KBM-7 (cell line): ENCODE measurements around the gene RYR3.

ENCODE experiments used
- DNase-seq: peaks from one replicate; pipeline ENCODE4 v3.0.0-alpha.2; 2015
- in situ Hi-C: fragments of 300-500 bp; cut with MboI; formaldehyde crosslinking; loops from 2 replicates; pipeline ENCODE4 v1.14.3; 2020; ENCODE audit warnings: low sequenced_read_pairs, low pct_unique_long_range_greater_than_20kb, mixed read lengths

The RYR3 gene

DNA sequence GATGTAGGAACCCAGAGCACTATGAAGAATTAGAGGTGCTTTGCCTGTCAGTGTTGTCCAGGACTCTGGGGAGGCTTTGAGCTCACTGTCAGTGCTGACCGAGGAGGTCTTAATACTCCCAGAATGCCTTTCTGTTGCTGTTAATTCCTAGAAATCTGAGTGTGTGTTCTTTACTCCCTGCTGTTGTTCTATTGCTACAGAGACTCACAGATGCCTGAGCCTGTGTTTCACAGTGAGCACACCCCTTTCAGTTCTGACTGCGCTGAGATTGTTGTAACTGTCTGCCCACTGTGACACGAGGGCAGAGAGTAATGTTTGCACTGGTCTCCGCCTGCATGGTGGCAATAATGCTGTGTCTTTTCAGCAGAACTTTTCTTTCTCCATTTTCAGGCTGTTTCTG lies 162.9 kb downstream of the RYR3 start:
- in situ Hi-C loops: no loop called here
- DNase-seq: no peak

DNA sequence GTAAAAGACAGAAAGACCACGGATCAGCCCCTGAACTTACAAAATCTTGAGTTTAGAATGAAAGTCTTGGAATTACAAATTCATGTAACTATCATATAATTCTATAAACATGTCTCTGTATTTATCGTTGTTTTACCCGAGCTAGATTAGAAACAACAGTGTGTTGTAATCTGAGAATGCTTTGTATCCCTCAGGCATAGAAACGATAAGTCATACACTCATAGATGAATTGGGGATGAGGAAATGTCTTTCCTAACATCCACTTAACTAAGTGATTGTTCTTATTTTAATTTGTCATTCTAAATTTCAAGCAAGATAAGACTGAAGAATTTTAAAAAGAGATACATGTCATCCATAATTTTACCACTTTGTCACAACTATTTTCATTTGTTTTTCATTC lies 165.3 kb downstream of the RYR3 start:
- in situ Hi-C loops: no loop called here
- no peak for DNase-seq

DNA sequence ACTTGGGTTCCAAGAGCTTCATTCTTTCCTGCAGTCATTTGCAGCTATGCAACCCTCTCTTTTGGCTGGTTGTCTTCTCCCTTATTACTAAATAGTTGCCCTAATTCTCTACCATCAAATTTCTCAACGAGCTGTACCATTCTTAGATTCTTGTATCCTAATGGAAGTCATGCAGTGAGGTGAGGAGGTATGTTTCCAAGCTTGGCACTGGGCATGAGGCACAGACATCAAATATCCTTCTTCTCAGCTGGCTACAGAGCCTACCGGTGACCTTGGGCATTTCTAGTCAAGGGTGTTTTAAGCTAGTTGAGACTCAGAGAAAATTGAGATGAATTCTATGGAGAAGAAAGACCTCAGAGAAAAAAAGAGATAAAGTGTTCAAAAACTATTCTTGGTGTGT lies 166.1 kb downstream of the RYR3 start:
- in situ Hi-C loops: no loop called here

DNA sequence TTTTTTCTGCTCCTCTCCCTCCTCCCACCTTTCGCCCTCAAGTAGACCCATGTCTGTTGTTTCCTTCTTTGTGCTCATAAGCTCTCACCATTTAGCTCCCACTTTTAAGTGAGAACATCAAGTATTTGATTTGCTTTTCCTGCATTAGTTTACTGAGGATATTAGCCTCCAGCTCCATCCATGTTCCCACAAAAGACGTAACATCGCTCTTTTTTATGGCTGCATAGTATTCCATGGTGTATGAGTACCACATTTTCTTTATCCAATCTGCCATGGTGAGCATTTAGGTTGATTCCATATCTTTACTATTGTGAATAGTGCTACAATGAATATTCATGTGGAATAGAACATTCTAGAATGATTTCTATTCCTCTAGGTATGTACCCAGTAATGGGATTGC lies 178.6 kb downstream of the RYR3 start:
- in situ Hi-C loops: no loop called here

More for the DNA sequence above, 166.1 kb downstream of the RYR3 start:
- no peak for DNase-seq

DNA sequence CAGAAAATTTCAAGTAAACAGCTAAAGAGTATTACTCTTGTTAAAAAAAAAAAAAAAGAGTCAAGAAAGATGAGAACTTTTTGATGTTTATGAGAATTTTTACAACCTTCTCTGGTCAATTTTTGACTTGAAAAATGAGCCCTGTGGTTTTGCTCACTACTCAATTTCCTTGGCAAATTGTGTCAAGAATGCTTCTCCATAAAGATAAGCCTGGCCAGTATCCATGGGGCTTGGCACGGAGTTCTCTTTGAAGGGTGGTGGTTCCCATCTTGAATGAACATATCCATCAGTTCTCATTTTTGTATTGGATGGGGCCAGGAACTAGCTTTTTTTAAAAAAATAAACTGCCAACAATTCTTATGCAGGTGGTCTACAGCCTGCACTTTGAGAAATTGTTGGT lies 179.9 kb downstream of the RYR3 start:
- in situ Hi-C loops: no loop called here
- DNase-seq: no peak

More for the DNA sequence above, 178.6 kb downstream of the RYR3 start:
- DNase-seq: no peak

DNA sequence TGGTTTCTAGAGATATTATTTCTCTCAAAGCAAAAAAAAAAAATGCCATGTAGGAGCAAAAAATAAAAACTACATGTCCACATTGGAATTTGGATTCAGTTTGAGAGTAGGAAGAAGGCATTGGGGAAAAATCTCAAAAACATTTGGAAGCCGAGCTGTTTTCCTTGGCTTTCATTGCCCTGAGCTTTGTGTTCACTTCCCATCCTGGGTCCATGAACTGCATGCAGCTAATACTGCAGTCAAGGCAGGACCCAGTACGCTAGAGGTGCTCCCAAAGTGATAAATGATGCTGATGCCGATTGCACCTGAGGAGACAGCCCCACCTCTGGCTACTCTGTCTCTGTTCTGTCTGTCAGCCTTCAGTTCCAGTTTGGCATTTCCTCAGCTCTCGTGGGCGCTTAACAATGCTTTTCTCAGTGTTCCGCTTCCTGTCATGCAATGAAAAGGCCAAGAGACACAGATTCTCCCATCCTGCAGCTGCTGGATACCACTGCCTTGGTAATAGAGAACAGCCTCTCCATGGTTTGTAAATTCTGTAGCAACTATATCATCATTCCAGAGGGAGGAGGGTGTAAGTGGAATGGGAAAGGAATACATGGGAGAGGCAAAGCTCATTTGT lies 181.8 kb downstream of the RYR3 start:
- no peak for DNase-seq
- in situ Hi-C loops: no loop called here

DNA sequence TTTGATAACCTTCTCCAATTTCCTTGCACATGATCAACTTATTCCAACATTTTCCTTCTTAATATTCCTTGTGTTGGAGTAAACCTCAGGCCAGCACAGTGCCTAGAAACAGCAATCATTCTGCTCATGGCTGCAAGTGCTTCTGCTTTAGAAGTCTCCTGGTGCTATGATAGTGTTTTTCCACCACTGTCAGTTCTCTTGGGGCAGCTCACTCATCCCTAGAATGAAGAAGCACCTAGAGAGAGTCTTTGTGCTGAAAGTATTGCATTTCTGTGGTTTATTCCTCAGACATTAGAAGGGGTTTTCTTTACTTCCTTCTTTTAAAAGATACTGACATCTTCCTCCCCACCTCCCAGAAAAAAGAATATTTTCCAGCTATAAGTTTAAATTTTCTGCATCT lies 183.5 kb downstream of the RYR3 start:
- DNase-seq: no peak
- in situ Hi-C loops: no loop called here

DNA sequence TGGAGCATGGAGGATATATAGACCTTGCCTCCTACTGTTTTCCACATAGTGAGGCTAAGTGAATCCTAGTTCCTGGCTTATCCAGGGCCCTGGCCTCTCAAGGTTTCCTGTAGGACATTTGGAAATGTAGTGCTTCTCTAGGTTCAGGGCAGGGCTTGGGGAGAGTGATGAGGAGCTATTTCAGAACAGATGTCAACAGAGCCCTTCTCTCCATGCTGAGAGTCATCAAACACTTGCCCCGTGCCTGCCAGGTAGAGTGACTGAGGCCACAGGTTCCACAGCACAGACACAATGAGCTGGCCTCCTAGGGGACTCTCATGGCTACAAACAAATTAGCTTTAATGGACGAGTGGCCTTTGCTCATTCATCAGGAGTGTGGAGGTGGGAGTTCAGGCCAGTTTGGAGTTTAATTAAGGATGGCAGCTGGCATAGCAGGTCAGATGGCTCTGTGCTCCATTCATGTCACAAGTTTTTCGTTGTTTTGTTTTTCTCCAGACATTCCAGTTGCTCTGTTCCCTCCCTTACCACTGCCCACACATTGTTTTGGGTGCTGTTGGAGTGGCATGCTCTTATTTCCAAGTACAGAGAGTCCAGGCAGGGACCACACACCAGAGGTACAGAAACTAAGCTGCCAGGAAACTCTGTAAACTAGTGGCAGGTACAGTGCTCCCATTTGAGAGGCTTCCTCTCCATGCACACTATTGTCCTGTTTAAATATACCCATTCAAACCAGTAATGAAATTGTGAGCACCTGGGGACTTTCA lies 189.8 kb downstream of the RYR3 start:
- in situ Hi-C loops: no loop called here
- no peak for DNase-seq

DNA sequence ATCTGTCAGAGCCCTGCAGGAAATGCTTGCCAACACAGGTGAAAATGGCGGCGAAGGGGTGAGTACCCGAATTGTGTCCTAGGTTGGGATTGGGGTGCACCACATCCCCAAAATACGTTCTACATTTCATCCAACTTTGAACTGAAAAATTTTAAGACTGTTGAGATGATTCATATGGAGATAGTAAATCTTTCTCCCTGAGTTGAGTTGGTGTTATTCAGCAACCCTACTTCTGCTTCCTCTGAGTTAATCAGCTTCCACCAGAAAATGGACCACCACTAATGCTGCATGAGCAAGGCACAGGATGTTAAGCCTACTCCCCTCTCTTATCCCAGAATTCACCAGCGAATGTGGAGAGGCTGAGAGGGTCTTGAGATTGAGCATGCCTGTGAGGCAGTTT lies 192.9 kb downstream of the RYR3 start:
- DNase-seq: no peak

DNA sequence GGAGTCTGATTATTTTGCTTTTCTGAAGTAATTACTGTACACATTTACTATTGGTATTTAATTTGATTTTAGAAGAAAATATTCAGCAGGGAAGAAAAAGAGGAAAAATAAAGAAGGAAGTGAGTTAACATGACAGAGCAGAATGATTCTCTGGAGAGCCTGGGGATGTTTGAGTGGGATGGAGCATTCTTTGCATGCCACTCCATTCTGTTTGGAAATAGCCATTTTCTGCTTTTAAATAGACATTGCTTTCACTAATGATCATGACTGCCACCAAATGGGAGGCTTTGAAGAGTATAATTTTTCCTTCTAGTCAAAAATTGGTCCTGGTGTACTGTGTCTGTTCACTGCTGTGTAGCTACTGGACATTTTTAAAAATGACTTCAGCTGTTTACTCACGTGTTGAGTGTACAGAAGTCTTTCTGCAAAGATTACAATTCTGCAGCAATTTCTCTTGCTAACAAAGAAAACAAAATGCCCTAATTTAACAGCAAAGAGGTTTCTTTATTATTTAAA lies 196.1 kb downstream of the RYR3 start:
- in situ Hi-C loops: no loop called here
- DNase-seq: no peak

More for the DNA sequence above, 192.9 kb downstream of the RYR3 start:
- in situ Hi-C loops: no loop called here

DNA sequence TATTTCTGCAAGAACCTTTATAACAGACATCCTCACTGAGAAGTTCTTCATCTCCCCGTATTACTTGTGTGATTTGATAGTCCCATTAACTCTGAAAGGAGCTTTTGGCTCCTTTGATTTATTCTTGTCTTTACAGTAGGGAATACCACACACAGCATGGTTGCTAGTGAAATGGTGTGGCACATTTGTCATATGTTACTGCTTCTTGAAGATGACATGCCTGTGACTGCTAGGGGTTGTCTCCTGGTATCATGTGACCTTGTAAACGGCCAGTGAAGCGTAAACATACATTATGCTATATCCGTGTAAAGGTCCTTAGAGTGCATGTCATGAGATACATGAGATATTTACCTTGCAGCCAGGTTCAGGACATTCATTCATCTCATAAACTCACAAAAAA lies 197.9 kb downstream of the RYR3 start:
- in situ Hi-C loops: no loop called here
- no peak for DNase-seq

DNA sequence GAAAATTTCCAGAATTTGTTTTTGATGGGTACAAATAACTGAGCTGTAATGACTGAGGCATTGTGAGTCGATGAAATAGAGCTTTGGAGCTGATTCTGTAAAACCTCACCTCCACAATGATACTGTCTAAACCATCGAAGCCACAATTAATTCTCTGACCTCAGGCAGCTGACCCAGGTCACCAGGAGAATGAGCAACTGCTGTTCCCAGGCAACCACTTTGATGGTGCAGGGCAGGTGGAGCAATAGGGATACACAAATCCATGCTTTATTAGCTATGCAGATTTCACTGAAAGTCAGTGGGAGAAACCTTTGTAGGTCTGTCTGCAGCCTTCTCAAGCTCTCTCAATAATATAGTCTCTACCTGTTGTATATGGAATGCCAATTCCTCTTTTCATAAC lies 204.4 kb downstream of the RYR3 start:
- in situ Hi-C loops: no loop called here
- DNase-seq: no peak

DNA sequence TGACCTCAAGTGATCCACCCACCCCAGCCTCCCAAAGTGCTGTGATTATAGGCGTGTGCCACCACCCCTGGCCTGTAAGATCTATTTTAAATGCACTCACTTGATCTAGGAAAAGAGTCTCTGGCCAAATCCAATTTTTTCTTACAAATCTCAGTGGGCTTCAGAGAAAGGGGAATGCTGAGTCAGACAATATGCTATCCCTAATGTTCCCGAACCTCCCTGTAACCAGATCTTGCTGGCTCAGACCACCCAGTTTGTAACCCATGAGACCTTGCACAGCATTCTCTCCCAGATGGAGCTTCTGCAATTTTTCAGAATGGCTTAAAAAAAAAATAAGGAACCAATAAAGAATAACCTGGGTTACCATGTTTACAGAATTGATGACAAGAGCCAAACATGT lies 205.8 kb downstream of the RYR3 start:
- no peak for DNase-seq
- in situ Hi-C loops: no loop called here

DNA sequence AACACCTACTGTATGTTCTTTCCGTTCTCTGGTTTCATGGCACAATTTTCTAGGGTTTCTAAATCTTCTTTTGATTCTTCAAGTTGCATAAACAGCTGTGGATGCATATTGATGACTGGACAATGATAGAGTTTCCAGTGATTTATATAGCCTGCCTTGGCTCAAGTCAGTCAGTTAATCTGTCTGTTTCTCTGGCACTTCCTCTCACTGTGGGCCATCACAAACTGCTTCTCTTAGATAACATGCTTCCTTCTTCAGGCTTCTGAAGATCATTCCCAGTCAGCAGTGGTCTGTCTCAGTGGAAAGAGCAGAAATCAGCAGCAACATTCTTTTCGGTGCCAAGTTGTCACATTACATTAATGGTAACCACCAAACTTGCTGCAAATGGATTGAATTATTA lies 207.2 kb downstream of the RYR3 start:
- in situ Hi-C loops: no loop called here
- no peak for DNase-seq

DNA sequence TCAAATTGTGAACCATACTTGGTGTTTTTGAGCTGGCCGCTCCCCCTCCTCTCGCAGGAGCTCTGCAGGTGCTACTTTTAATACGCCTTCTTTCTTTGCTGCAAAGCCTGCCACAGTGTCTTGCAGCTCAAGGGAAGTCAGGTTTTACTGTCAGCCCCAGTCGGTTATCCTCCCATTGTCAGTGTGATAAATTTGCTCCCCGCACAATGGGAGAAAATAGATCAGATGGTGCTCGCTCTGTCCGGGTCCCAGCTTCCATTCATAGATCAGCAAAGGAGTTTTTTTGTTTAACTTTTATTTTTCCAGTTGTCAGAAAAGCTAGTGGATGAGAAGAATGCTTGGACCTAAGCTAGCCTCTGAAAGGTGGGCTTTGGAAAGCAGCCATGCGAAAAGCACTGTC lies 207.7 kb downstream of the RYR3 start:
- in situ Hi-C loops: no loop called here

DNA sequence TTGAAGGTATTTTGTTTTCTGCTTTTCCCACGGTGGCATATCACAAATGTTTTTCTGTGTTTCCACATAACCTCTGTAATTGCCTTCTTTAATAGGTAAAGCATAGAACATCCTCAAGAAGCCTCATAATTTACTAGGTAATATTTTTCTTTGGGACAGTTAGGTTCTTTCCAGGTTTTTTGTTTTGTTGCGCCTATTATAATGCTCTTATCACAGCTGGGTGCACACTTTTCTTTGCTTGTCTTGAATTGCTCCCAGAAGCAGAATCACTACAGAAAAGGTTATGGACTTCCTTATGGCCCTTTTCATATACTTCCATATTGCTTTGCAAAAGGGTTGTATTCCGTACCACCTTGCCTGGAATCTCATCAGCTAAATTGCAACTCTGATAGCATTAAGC lies 213.5 kb downstream of the RYR3 start:
- no peak for DNase-seq
- in situ Hi-C loops: no loop called here

More for the DNA sequence above, 207.7 kb downstream of the RYR3 start:
- DNase-seq: no peak

DNA sequence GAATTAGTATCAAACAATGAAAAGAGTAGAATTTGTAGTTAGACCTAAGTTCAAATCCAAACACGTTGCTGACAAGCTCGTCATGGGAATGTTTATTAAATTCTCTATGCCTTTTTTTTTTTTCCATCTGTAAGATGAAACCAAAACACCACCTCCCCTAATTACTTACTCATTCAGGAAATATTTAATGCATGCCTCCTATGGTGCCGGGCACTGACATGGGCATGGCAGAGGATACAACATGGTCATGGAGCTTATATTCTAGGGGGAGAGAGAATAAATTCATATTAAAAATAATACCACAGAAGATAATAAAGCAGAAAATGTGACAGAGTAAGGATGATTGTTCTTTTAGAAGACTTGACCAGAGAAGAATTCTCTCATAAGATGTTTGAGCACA lies 215.8 kb downstream of the RYR3 start:
- in situ Hi-C loops: no loop called here
- DNase-seq: no peak

DNA sequence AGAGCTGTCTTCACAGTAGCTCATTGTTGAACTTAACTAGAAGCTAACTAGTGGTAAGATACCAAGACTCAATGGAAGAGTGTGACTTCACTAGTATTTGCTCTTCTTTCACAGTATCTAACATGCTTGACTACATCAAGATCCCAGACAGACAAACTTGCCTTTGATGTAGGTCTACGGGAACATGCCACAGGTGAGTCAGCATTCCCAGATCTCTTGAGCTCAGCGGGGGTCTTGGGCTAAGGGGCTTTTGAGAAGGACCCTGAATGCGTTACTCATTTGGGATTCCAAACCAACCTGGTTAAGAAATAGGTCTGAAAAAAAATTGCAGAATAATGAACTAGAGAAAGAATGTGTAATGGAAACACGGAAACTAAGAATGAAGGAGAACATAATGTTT lies 222.4 kb downstream of the RYR3 start:
- DNase-seq: no peak
- in situ Hi-C loops: no loop called here

DNA sequence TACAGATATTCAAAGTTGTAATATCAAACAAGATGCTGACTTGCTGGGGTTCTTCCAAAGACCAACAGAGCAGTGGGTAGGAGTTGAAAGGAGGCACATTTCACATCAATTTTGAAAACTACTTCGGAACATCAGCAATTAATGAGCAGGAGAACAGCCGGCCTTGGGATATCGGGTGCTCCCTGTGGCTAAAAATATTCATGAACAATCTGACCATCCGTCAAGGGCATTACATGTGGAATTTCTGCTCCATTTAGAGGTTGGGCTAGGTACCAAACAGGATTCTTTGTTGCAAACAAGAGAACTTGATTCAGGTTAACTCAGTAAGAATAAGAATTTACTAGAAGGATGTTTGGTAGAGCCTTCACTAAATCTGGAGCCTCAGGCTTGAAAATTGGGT lies 223.9 kb downstream of the RYR3 start:
- in situ Hi-C loops: no loop called here

DNA sequence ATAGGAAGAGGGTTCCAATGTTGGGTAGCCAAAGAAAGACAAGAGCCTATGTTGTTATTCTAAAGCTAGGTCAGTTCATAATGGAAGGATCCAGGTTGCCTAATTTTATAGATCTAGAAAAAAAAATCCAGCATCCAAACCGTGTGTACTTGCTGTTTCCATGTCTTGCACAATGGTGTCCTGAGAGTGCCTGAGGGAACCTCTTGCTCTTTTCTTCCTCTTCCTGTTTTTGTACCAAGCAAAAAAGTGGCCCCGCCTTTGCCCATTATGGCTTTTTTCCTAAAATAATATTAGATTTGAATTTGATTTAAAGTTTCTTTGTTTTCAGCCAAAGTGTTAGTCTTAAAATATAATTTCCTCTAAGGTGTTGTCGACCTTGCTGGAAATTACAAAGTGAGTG lies 224.4 kb downstream of the RYR3 start:
- in situ Hi-C loops: no loop called here
- DNase-seq: no peak

More for the DNA sequence above, 223.9 kb downstream of the RYR3 start:
- DNase-seq: no peak
